ENCODE results near the gene MARCHF10. TPM values are rescaled to one million over a fixed set of nuclear protein-coding genes. Genes with fewer than 3 reads are reported as not detected.

The MARCHF10 gene
- total and polyA plus RNA-seq, 2 of the 4 experiments (the other 2 are of a cell fraction) = 0.18 to 0.74 TPM

DNA sequence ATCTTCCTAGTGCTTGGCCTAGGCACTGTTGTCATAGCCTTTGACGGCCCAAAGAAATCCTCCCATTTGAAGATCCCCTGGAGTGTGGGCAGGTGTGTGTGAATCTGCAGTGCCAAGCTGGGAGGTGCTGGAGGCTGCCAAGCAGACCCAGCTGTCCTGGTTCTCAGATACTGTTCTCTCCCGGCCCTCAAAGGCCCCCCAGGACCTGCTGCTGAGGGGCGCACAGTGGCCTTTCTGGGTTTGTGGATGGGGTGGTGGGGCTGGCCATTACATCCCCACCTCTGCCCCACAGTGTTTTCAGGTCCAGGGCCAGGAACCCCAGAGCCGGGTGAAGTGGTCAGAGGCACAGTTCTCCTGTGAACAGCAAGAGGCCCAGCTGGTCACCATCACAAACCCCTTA is 120.1 kb downstream of the MARCHF10 start:
- H2BK5ac ChIP-seq (ENCODE audit: low read depth, low read length, poor library complexity, severe bottlenecking) = no peak overlapping the region
- TF ChIP-seq BHLHE40 (IDR thresholded peaks at IDR 0.05; ENCODE audit: low read depth, low read length) (no peak), FOS (IDR thresholded peaks at IDR 0.05; ENCODE audit: low read depth, low read length) (no peak)
- no peaks in the 10 kb centered on the region for H3K9me3 ChIP-seq (ENCODE audit: control insufficient read depth, insufficient read depth, low read length)
- no peak overlapping the region for H4K91ac ChIP-seq (ENCODE audit: insufficient read depth, low read depth, low read length)
- H3K18ac ChIP-seq (ENCODE audit: low read depth, low read length) = no peak overlapping the region
- ChIA-PET POLR2A (ENCODE audit: unreplicated experiment) (interaction anchor here (0.5 kb wide), 1 partner anchor 123 kb away, joined by 3 read pairs; no protein-coding TSS in a partner anchor), CTCF (no interaction called here)
- intact Hi-C loops (cut with micrococcal nuclease) = no loop called here
- no peak overlapping the region for H3K14ac ChIP-seq (replicated peaks; ENCODE audit: low read depth, low read length)
- ATAC-seq (ENCODE audit: low read depth) (no peak), DNase-seq (no peak)
- no CpG with 5 or more reads among the region's 4 CpGs for WGBS, 2 experiments (ENCODE audit: extremely low coverage in 2 of 2, insufficient read length in 1 of 2)
- no peak overlapping the region for H2BK15ac ChIP-seq (ENCODE audit: low read depth, low read length)
- no peak overlapping the region for H2BK20ac ChIP-seq (ENCODE audit: low read depth, low read length)
- no peak overlapping the region for H3K4ac ChIP-seq (ENCODE audit: low read depth, low read length)
- no peak overlapping the region for H4K8ac ChIP-seq (ENCODE audit: low read depth in 2 of 2, low read length in 2 of 2)
- H2AK5ac ChIP-seq (ENCODE audit: low read depth, low read length) = no peak overlapping the region; the same call in 1 of the 2 replicates
- H3K36me3 ChIP-seq (ENCODE audit: control insufficient read depth, insufficient read depth, low read length) = peaks cover 64% of the 10 kb centered on the region
- no peak overlapping the region for H4K5ac ChIP-seq (ENCODE audit: low read depth, low read length)
- H2BK120ac ChIP-seq (ENCODE audit: low read depth, low read length) = no peak overlapping the region
- dilution Hi-C loops (cut with HindIII; ENCODE audit: low sequenced_read_pairs, unreplicated experiment) = no loop called here
- H3K4me2 ChIP-seq (ENCODE audit: low read depth, low read length) = no peak overlapping the region
- no peak overlapping the region for H2AFZ ChIP-seq (replicated peaks; ENCODE audit: low read length, poor library complexity)
- no peaks in the 10 kb centered on the region for H3K27me3 ChIP-seq (ENCODE audit: control insufficient read depth, insufficient read depth, low read length)
- H3K4me1 ChIP-seq (ENCODE audit: control insufficient read depth, insufficient read depth, low read length) = no peaks in the 10 kb centered on the region
- 0 out of 4 replicates have a peak, but pooled peaks cover 0 to 4% of the 10 kb centered on the region in 2 experiments for H3K79me1 ChIP-seq (ENCODE audit: low read depth in 1 of 2, low read length in 2 of 2)
- BruUV-seq (replicated peaks) = no TSS peak
- H3K23ac ChIP-seq (ENCODE audit: low read depth, low read length) = no peak overlapping the region
- in situ Hi-C loops (cut with MboI; ENCODE audit: low sequenced_read_pairs) = no loop called here
- H3K4me3 ChIP-seq (ENCODE audit: insufficient read depth, low read depth, low read length) = no peak overlapping the region
- H3K9me1 ChIP-seq (ENCODE audit: insufficient read depth, low read length) = no peaks in the 10 kb centered on the region; the same call in 1 of the 2 replicates
- H4K20me1 ChIP-seq (ENCODE audit: insufficient read depth, low read length) = no peaks in the 10 kb centered on the region
- no peak overlapping the region for H3K56ac ChIP-seq (ENCODE audit: extremely low read depth, insufficient read depth, low read length)
- H3K9ac ChIP-seq (ENCODE audit: low read depth, low read length) = no peak overlapping the region
- no peak overlapping the region for H2AK9ac ChIP-seq (replicated peaks; ENCODE audit: low read depth, low read length, poor library complexity)
- no peak overlapping the region for H3K27ac ChIP-seq (ENCODE audit: insufficient read depth, low read length)

Data from IMR-90 (cell line).